GM18907 (cell line): Measurements from ENCODE around the gene SUGCT.
"Not testable (repeated sequence)": the region's sequence is repeated elsewhere in the genome, so short reads cannot be mapped to it uniquely, and the experiment has no call there.

Source experiments
- ATAC-seq: cut with Tn5 transposase; IDR thresholded peaks from one replicate; pipeline ENCODE4 v1.9.1; 2021; ENCODE audit warnings: mild to moderate bottlenecking, moderate library complexity; ENCODE audit not compliant: unreplicated experiment

SUGCT gene

GRCh38 chr7:40138973-40139372 is 4.2 kb downstream of the SUGCT start:
- ATAC-seq = no peak

GRCh38 chr7:40139891-40140290 is 5.1 kb downstream of the SUGCT start:
- not testable (repeated sequence) for ATAC-seq

GRCh38 chr7:40141916-40142315 is 7.1 kb downstream of the SUGCT start:
- not testable (repeated sequence) for ATAC-seq

GRCh38 chr7:40145596-40146130 is 10.9 kb downstream of the SUGCT start:
- ATAC-seq = not testable (repeated sequence)

- ATAC-seq = no peak
These were observed 12.8 kb downstream of the SUGCT start for GRCh38 chr7:40147371-40148246.

- ATAC-seq = not testable (repeated sequence)
These were observed 13.4 kb downstream of the SUGCT start for GRCh38 chr7:40148247-40148580.

GRCh38 chr7:40148671-40149070 is 13.9 kb downstream of the SUGCT start:
- no peak for ATAC-seq

GRCh38 chr7:40151504-40151903 is 16.7 kb downstream of the SUGCT start:
- ATAC-seq = no peak

- ATAC-seq = no peak
These were observed 22.2 kb downstream of the SUGCT start for GRCh38 chr7:40156988-40157387.

- ATAC-seq = no peak
These were observed 27.7 kb downstream of the SUGCT start for GRCh38 chr7:40162516-40162915.

- ATAC-seq = no peak
These were observed 30.4 kb downstream of the SUGCT start for GRCh38 chr7:40165216-40165615.

GRCh38 chr7:40167291-40167690 is 32.5 kb downstream of the SUGCT start:
- no peak for ATAC-seq

- ATAC-seq = not testable (repeated sequence)
These were observed 33.5 kb downstream of the SUGCT start for GRCh38 chr7:40168266-40168665.

GRCh38 chr7:40173121-40173520 is 38.3 kb downstream of the SUGCT start:
- not testable (repeated sequence) for ATAC-seq

GRCh38 chr7:40175256-40175655 is 40.5 kb downstream of the SUGCT start:
- ATAC-seq = not testable (repeated sequence)

- ATAC-seq = no peak
These were observed 41.1 kb downstream of the SUGCT start for GRCh38 chr7:40175725-40176510.

GRCh38 chr7:40177071-40177470 is 42.3 kb downstream of the SUGCT start:
- no peak for ATAC-seq

- no peak for ATAC-seq
These were observed 47.6 kb downstream of the SUGCT start for GRCh38 chr7:40182452-40182851.

- no peak for ATAC-seq
These were observed 51.8 kb downstream of the SUGCT start for GRCh38 chr7:40186586-40186985.

- ATAC-seq = no peak
These were observed 57.2 kb downstream of the SUGCT start for GRCh38 chr7:40192036-40192435.

GRCh38 chr7:40194745-40195144 is 59.9 kb downstream of the SUGCT start:
- no peak for ATAC-seq

GRCh38 chr7:40197527-40197926 is 62.7 kb downstream of the SUGCT start:
- ATAC-seq = no peak
